Fibroblast of upper back skin (primary cell): ENCODE measurements around the gene SYNDIG1L.

Source experiments
- DNase-seq: peaks from one replicate; pipeline ENCODE4 v3.0.0-alpha.2; 2013

The SYNDIG1L gene

DNA sequence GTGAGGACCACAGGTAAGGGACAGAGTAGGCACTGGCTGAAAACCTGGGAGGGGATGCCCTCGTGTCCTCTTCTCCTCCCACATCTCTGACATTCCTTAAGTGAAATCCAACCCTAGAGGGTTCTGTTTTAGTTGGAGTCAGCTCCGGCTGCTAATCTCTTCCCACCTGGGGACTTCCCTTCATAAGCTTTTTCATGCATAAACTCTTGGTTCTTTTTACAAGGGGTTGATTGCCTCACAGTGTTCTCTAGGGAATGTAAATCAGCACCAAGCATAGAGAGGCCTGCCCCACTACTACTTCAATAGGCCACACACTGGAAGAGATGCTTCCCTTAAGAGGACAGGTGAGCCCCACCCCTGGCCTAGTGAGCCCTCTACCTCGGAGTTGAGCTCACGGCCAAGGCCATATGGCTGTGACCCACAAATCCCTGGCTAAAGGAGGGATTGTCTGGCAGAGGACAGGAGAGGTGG, 3.2 kb upstream of the SYNDIG1L start:
- DNase-seq: no peak

DNA sequence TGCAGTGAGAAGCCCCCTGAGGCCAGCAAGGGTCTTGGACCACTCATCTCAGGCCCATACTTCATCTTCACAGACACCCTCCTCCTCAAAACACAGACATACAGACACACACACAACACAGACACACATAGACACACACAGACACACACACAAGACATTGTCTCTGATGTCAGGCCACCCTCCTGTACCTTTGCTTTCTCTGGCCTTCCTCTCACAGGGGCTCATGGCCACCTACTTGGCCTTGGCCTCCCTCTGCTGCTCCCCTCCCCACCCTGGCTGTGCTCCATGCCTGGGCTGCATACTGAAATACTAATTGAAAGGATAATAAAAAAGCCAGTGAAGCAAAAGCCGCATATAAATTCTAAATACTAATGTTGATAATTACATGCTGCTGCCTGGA, 1.6 kb upstream of the SYNDIG1L start:
- DNase-seq: no peak

- DNase-seq: peak; percentile 17
Observed at GRCh38 chr14:74425525-74426201, 347 bp downstream of the SYNDIG1L start.

DNA sequence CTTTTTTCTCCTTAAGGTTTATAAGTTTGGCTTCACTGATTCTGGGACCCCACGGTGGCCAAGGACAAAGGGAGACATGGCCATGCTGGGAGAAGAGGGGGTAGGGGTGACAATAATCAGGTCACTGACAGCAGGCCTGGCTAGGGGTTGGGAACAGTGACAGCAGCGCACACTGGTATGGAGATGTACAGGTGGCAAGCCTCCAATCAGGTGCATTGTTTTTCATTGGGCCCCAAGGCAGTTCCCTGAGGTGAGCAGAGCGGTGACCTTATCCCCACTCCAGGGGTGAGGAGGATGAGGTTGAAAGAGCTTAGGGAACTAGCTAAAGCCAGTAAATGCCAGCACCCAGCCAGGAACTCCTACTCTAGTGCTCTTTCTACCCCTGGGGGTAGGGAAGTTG, 1.4 kb downstream of the SYNDIG1L start:
- DNase-seq: no peak

GRCh38 chr14:74423246-74423645, 2.8 kb downstream of the SYNDIG1L start:
- no peak for DNase-seq

DNA sequence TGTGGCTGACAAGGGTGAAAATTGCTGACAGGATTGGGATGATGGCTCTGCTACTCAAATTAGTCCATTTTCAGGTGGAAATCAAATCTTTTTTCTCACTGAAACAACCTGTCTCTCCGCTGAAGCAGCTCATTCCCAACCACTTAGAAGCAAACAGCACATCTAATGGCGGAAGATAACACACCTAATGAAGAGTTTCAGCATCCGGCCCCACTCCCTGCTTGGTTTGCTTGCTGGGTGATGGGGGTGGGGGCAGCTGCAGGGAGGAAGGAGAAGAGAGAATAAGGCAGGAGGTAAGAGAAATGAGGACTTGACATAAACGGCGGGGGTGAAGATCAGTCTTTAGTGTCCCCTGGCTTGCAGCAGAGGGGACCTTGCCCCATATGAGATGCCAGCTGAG, 4.0 kb downstream of the SYNDIG1L start:
- DNase-seq: no peak

- DNase-seq: no peak
Observed at GRCh38 chr14:74419086-74419485, 6.9 kb downstream of the SYNDIG1L start.

DNA sequence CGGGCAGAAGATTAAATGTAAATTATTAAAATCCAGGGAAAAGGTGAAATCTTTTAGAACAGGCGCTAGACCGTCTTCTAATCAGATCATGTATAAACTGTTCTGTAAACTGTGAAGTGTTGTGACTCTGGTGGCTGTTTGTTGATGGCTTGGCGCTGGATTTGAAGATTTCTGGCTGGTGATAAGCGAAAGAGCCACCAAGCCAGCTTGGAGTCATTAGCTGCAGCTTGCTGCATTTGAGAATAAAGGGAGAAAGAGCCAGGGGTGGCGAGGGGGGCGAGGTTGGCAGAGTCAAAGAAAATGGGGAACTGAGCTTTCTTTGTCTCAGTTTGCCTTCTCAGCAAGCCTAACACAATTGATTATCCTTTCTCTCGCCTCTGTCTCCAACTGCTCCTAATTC, 8.0 kb downstream of the SYNDIG1L start:
- no peak for DNase-seq

DNA sequence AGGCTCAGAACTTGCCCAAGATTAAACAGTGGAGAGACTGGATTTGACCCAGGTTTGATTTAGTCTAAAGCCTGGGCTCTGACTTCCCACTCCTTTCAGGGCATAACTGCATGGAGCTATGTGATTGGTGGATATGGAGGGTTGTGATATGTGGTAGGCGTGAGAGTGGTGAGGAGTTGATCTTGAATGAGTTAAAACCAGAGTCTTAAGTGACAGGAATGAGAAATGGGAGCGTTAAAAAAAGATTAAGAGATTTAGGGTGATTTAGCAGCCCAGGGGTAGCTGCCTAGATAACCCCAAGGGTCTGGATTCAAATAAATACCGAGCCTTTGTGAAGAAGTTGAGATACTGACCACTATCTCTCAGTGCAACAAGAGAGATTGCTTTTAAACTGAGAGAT, 8.4 kb downstream of the SYNDIG1L start:
- no peak for DNase-seq

DNA sequence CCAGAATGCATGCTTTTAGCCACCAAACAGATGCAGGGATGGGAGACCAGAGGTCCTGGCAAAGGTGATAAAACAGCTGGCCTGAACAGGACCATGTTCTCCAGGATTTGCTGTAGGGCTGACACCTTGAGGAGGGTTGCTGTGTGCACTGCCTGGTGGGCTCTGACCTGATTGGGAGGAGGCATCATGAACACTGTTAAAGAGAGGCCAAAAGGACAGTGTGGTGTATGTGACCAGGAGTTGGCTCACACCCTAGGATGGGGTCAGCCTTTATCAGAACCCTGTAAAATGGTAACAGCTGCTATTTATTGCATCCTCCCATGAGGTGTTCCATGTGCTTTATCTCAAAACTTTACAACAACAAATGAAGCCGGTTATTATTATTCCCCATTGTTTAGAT, 8.8 kb downstream of the SYNDIG1L start:
- no peak for DNase-seq

- no peak for DNase-seq
Observed at GRCh38 chr14:74415115-74415437, 10.9 kb downstream of the SYNDIG1L start.

DNA sequence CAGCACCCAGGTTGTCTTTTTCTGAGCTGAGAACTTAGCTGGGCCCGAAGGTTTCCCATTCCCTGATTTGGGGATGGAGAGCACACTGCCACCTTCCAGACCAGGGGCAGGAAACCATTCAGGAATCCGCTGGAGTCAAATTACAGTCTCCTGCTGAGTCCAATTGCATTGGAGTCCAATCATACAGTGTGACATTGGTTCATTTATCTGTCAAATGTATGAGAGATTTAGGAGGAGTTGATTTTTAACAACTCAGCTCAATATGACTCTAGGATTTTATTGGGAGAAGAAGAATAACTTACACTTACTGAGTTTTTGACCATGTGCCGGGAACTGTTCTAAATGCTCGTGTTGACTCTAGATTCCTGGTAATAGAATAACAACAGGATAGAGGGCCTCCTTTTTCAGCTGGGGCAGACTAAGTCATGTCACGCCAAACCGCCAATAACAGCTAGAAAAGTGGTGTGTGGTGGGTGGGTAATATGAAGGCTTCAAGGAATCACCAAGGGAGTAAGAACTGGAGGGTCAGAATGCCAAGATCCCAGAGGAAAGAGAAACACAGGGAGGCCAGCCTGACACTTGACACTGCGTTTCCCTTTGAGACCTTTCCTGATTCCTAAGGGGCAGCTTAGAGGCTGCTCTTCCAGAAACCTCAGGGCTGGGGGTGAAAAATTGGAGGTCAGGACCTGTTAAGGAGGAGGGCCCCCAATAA, 11.5 kb downstream of the SYNDIG1L start:
- peak; percentile 16 for DNase-seq

GRCh38 chr14:74413627-74414026, 12.4 kb downstream of the SYNDIG1L start:
- no peak for DNase-seq

- DNase-seq: no peak
Observed at GRCh38 chr14:74412753-74413152, 13.3 kb downstream of the SYNDIG1L start.

DNA sequence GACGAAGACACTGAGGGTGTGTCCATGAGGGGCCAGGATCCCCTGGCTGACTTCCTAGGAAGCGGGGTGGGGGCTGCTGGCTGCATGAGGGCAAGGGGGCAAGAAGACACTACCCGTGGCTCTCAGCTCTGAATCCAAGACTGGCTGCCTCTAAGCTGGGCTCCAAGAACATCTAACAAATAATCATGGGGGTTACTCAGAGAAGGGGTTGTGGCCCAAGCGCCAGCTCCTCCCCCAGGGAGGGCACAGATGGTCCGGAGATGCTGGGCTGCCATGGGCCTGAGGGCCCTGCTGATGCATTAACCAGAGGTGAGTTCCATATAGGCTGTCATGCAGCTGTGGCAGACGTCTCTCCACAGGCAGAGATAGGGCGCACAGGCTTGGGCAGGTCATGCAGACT, 14.3 kb downstream of the SYNDIG1L start:
- no peak for DNase-seq

GRCh38 chr14:74409441-74409840, 16.6 kb downstream of the SYNDIG1L start:
- no peak for DNase-seq

DNA sequence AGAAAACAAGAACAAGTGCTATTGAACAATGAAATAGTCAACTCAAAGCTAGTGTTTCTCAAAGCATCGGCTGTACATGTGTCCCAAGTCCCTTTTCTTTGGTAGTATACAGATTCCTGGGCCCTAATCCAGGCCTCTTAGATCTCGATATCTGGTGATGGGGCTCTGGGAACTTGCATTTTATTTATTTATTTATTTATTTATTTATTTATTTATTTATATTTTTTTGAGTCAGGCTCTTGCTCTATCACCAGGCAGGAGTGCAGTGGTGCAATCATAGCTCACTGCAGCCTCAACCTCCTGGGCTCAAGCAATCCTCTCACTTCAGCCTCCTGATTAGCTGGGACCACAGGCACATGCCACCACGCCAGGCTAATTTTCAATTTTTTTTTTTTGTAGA, 17.1 kb downstream of the SYNDIG1L start:
- DNase-seq: no peak

DNA sequence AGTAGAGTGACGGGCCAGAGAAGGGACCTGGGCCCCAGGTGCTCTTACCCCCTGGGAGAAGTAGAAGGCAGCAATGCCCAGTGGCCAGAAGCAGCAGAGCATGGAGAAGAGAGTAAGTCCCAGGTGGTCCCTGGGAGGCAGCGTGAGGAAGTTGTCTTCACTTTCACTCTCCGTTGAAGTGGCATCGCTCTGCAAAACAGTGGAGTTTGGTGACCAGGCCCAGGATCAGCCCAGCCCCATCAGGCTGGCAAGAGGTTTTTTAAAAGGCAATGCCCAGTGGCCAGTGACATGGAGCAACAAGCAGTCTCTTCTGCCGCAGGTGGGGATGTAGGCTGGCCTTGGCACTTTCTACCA, 18.2 kb downstream of the SYNDIG1L start:
- no peak for DNase-seq

DNA sequence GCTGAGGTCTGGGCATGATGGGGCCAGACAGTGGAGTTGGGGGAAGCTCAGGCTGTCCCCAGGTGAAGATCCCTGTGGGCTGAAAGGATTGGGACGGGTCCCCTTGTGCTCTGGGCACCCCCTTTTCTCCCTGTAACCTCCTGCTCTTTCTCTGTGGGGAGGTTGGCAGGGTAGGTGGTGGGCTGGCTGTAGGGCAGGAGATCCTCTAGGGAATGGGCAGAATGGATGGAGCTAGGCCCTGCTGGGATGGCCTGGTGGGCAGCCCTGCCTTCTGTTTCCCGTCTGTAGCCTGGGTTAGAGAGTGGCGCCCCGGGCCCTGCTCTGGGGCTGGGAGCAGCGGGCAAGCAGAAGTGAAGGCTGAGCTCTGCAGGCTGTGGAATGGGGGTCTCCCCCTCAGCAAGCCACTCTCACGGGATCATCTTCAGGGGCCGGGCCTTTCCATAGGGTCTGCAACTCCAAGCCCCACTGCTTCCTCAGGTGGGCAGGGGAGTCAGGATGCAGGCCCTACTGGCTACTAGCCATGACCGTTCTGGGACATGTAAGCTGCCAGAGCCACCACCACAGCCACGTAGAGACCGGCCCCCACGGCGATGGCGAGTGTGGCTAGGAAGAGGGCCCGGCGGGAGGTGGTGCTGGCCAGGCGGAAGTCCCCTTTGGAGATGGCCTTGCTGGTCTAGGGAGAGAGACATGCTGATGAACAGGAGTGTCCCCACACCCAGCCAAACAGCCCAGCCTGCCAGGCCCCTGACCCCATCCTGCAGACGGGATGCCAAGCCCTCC, 18.8 kb downstream of the SYNDIG1L start:
- DNase-seq: no peak

DNA sequence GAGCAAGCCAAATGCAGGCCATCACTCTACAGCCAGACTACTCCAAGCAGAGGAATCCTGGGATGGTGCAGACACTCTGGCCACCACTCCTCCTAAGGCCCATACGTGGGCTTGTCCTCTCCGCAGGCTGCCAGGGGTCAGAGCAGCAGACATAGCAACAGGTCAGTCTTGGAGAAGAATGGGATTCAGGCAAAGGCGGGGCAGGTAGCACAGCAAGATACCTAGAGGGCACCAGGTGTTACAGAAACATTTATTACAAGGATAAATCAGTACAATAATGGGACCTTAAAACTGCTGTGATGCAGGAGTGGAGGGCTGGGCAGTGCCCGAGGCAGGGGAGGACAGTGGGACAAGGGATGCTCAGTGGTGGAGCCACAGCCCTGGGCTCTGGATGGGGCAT, 20.3 kb downstream of the SYNDIG1L start:
- no peak for DNase-seq

- DNase-seq: no peak
Observed at GRCh38 chr14:74404435-74404834, 21.6 kb downstream of the SYNDIG1L start.

DNA sequence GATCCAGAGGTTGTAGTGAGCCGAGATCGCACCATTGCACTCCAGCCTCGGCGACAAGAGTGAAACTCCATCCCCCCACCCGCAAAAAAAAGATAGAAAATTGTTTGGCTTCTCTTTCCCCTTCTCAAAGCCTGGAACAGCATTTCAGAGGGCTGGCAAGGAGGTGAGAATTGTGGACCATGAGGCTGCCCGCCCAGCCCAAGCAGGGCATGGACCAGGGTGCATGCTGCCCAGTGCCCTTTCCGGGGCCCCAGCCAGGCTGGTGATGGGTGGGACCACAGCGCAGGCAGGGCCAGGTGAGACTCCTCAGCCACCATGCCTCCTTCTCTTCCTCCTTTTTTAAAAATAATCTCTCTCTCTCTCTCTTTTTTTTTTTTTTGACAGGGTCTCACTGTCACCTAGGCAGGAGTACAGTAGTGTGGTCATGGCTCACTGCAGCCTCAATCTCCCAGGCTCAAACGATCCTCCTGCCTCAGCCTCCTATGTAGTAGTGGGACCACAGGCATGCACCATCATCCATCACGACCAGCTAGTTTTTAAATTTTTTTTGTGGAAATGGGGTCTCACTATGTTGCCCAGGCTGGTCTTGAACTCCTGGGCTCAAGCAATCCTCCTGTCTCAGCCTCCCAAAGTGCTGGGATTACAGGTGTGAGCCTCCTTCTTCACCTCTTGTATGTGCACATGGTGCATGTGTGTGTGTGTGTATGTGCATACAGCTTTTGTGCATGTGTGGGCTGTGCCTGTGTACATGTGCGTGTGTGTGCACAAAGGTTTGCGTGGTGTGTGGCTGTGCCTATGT, 22.2 kb downstream of the SYNDIG1L start:
- no peak for DNase-seq
